HCT116 (cell line): ENCODE data around the gene NF2. TPM values are rescaled to one million over a fixed set of nuclear protein-coding genes. Genes with fewer than 3 reads are reported as not detected.

Experiments used
- ATAC-seq: fragments of 200-7000 bp; cut with Tn5 transposase; 2 replicates; pipeline ENCODE4 v1.9.1; 2020; ENCODE audit warnings: mild to moderate bottlenecking, moderate library complexity
- BruUV-seq: library from RNA; stranded (reverse); fragments of 400-500 nt; replicated peaks from 2 replicates; lab custom pipeline; 2021; lab: Mats Ljungman, UMichigan
- CTCF ChIA-PET: fragments of 300-600 bp; sonication (Branson Sonifier 250); formaldehyde crosslinking; loops from one replicate; lab custom pipeline; 2021; ENCODE audit warnings: antibody characterized with exemption; lab: Charles Lee
- POLR2A ChIA-PET: fragments of 300-600, 350-600 bp; sonication (Branson Sonifier 250); formaldehyde crosslinking; loops from one replicate; lab custom pipeline; 2021; ENCODE audit warnings: antibody characterized with exemption; lab: Charles Lee
- RAD21 ChIA-PET, 2 experiments: fragments of 300-600 bp; sonication (Branson Sonifier 250); formaldehyde crosslinking; loops; one replicate each; lab custom pipeline; 2023; ENCODE audit warnings: low total read pairs in 2 of 2; ENCODE audit not compliant: uncharacterized antibody in 2 of 2, unreplicated experiment in 2 of 2, low non-redundant PET in 1 of 2; lab: Charles Lee
- DNase-seq: peaks from one replicate; pipeline ENCODE4 v3.0.0-alpha.2; 2010; ENCODE audit warnings: low read depth, low spot score
- H2AFZ ChIP-seq: fragments of 200-600 bp; shearing (Covaris generic), sonication (generic); 2 replicates; pipeline ENCODE4 v1.6.1; 2017; ENCODE audit warnings: low read depth, mixed run types, mixed read lengths, antibody characterized with exemption, low read length; ENCODE audit not compliant: poor library complexity, severe bottlenecking
- H3K27ac ChIP-seq: 2 replicates; pipeline ENCODE4 v1.5.1; 2012; ENCODE audit warnings: low read depth, low read length
- H3K27me3 ChIP-seq: fragments of 200-600 bp; sonication (generic); 2 replicates; pipeline ENCODE4 v1.6.1; 2016; ENCODE audit warnings: mixed run types, low read length, mixed read lengths; ENCODE audit not compliant: insufficient read depth
- H3K36me3 ChIP-seq, 2 experiments: fragments of 200-500 bp in 1 of 2; fragments of 200-600 bp in 1 of 2; sonication (Bioruptor generic) in 1 of 2; sonication (generic) in 1 of 2; 2 replicates each; pipeline versions ENCODE4 v1.5.1 to v1.6.1; 2014 to 2016; ENCODE audit warnings: low read length in 2 of 2, inconsistent platforms in 1 of 2, mixed read lengths in 1 of 2, mixed run types in 1 of 2; ENCODE audit not compliant: insufficient read depth in 2 of 2, control insufficient read depth in 1 of 2
- H3K4me1 ChIP-seq, 2 experiments: fragments of 200-600 bp in 1 of 2; sonication (generic) in 1 of 2; 2 replicates each; pipeline versions ENCODE4 v1.5.1 to v1.6.1; 2012 to 2017; ENCODE audit warnings: low read length in 2 of 2, inconsistent platforms in 1 of 2, mild to moderate bottlenecking in 1 of 2, mixed read lengths in 1 of 2, mixed run types in 1 of 2, moderate library complexity in 1 of 2; ENCODE audit not compliant: insufficient read depth in 2 of 2, control insufficient read depth in 1 of 2
- H3K4me2 ChIP-seq: fragments of 200-600 bp; sonication (generic); 2 replicates; pipeline ENCODE4 v1.6.1; 2017; ENCODE audit warnings: mixed run types, low read length, mixed read lengths
- H3K4me3 ChIP-seq, 2 experiments: fragments of 200-600 bp in 1 of 2; sonication (generic) in 1 of 2; replicated peaks in 1 of 2; 2 replicates each; pipeline ENCODE4 v1.5.1; 2011 to 2016; ENCODE audit warnings: low read length in 2 of 2, control low read depth in 1 of 2, low read depth in 1 of 2, mild to moderate bottlenecking in 1 of 2, mixed read lengths in 1 of 2, mixed run types in 1 of 2
- H3K79me2 ChIP-seq: fragments of 200-600 bp; sonication (generic); 2 replicates; pipeline ENCODE4 v1.6.1; 2017; ENCODE audit warnings: mild to moderate bottlenecking, mixed run types, low read length, moderate library complexity, mixed read lengths; ENCODE audit not compliant: insufficient read depth
- H3K9ac ChIP-seq: fragments of 200-600 bp; sonication (generic); 2 replicates; pipeline ENCODE4 v1.6.1; 2016; ENCODE audit warnings: low read length, mixed read lengths
- H3K9me2 ChIP-seq: fragments of 200-600 bp; sonication (generic), shearing (Covaris generic); 2 replicates; pipeline ENCODE4 v1.6.1; 2017; ENCODE audit warnings: mixed run types, mild to moderate bottlenecking, moderate library complexity; ENCODE audit not compliant: insufficient read depth
- H3K9me3 ChIP-seq, 2 experiments: fragments of 200-500 bp in 1 of 2; fragments of 200-600 bp in 1 of 2; sonication (Bioruptor generic) in 1 of 2; sonication (generic) in 1 of 2; 2 replicates each; pipeline ENCODE4 v1.6.1; 2014 to 2017; ENCODE audit warnings: low read length in 2 of 2, mixed read lengths in 2 of 2, inconsistent platforms in 1 of 2, low read depth in 1 of 2, mild to moderate bottlenecking in 1 of 2, mixed run types in 1 of 2, moderate library complexity in 1 of 2; ENCODE audit not compliant: control insufficient read depth in 1 of 2, insufficient read depth in 1 of 2
- H4K20me1 ChIP-seq: fragments of 200-600 bp; sonication (generic), shearing (Covaris generic); 2 replicates; pipeline ENCODE4 v1.6.1; 2017; ENCODE audit warnings: mixed run types, mild to moderate bottlenecking, moderate library complexity; ENCODE audit not compliant: insufficient read depth
- ATF3 ChIP-seq: IDR thresholded peaks from 2 replicates; pipeline ENCODE4 v1.6.1; 2012
- CEBPB ChIP-seq: IDR thresholded peaks from 2 replicates; pipeline ENCODE4 v1.6.1; 2012; ENCODE audit warnings: low read depth
- CTCF ChIP-seq, 3 experiments: fragments of 200-600 bp in 1 of 3; sonication (generic) in 1 of 3; IDR thresholded peaks in 2 of 3; conservative IDR thresholded peaks in 1 of 3; 2 replicates each; pipeline ENCODE4 v1.5.1; 2012 to 2017; ENCODE audit warnings: low read depth in 2 of 3, low read length in 2 of 3, antibody characterized with exemption in 1 of 3, borderline replicate concordance in 1 of 3, control low read depth in 1 of 3, mild to moderate bottlenecking in 1 of 3, mixed read lengths in 1 of 3, mixed run types in 1 of 3, moderate library complexity in 1 of 3; ENCODE audit not compliant: insufficient read depth in 1 of 3
- EGR1 ChIP-seq: IDR thresholded peaks from 2 replicates; pipeline ENCODE4 v1.6.1; 2012; ENCODE audit warnings: low read depth
- ELF1 ChIP-seq: IDR thresholded peaks from 2 replicates; pipeline ENCODE4 v1.6.1; 2012; ENCODE audit warnings: low read depth, borderline replicate concordance
- EZH2 ChIP-seq: fragments of 200-600 bp; sonication (generic); IDR thresholded peaks from 2 replicates; pipeline ENCODE4 v1.6.1; 2017; ENCODE audit warnings: antibody characterized with exemption, mixed run types
- EZH2phosphoT487 ChIP-seq: fragments of 200-600 bp; IDR thresholded peaks from 2 replicates; pipeline ENCODE4 v1.6.1; 2018; ENCODE audit warnings: antibody characterized with exemption, borderline replicate concordance
- FOSL1 ChIP-seq: IDR thresholded peaks from 2 replicates; pipeline ENCODE4 v1.6.1; 2012; ENCODE audit warnings: low read depth
- JUND ChIP-seq: IDR thresholded peaks from 2 replicates; pipeline ENCODE4 v1.6.1; 2012
- MAX ChIP-seq: IDR thresholded peaks from 2 replicates; pipeline ENCODE4 v1.6.1; 2012
- POLR2A ChIP-seq: IDR thresholded peaks from 2 replicates; pipeline ENCODE4 v1.7.0; 2011; ENCODE audit warnings: borderline replicate concordance; ENCODE audit not compliant: insufficient read depth, insufficient read length; ENCODE audit errors: extremely low read depth
- SP1 ChIP-seq: IDR thresholded peaks from 2 replicates; pipeline ENCODE4 v1.6.1; 2012; ENCODE audit warnings: low read depth
- SRF ChIP-seq: IDR thresholded peaks from 2 replicates; pipeline ENCODE4 v1.6.1; 2012; ENCODE audit warnings: low read depth
- TCF7L2 ChIP-seq: IDR thresholded peaks from 2 replicates; pipeline ENCODE4 v1.7.0; 2011; ENCODE audit warnings: borderline replicate concordance, inconsistent platforms; ENCODE audit not compliant: insufficient read depth, insufficient read length; ENCODE audit errors: extremely low read depth
- ZBTB33 ChIP-seq: IDR thresholded peaks from 2 replicates; pipeline ENCODE4 v1.6.1; 2011; ENCODE audit warnings: mild to moderate bottlenecking, low read length, moderate library complexity; ENCODE audit not compliant: insufficient replicate concordance; ENCODE audit errors: extremely low read depth
- ZFX ChIP-seq: fragments of 450-650 bp; IDR thresholded peaks from 2 replicates; pipeline ENCODE4 v1.6.1; 2017
- intact Hi-C: fragments of 100-400 bp; cut with micrococcal nuclease; formaldehyde crosslinking; loops from 2 replicates; pipeline ENCODE4 v1.10.0; 2022
- total RNA-seq: library from RNA; stranded (reverse); gene quantifications from one replicate; pipeline ENCODE4 v1.2.1, GENCODE V29; 2021; ENCODE audit not compliant: unreplicated experiment

The NF2 gene
- total RNA-seq, 1 experiment from 2014 or later: 70.2 TPM

GRCh38 chr22:29684244-29684643 lies 80.8 kb downstream of the NF2 start:
- H3K27me3 ChIP-seq: no peaks in the 10 kb centered on the region
- no peaks in the 10 kb centered on the region for H3K9me3 ChIP-seq
- H3K4me3 ChIP-seq: no peak overlapping the region
- no peaks in the 10 kb centered on the region for H3K9me2 ChIP-seq
- no peak overlapping the region for H3K4me2 ChIP-seq
- no TSS peak for BruUV-seq
- no peak for ATAC-seq
- intact Hi-C loops: no loop called here
- RAD21 ChIA-PET: no interaction called here
- H3K9ac ChIP-seq: no peak overlapping the region
- peaks cover 7 to 12% of the 10 kb centered on the region in 2 experiments for H3K36me3 ChIP-seq
- no peak overlapping the region for H2AFZ ChIP-seq
- TF ChIP-seq POLR2A (no peak), EZH2 (no peak), CTCF (IDR thresholded peaks at IDR 0.05 in 2 of 3, conservative IDR thresholded peaks at IDR 0.05 in 1 of 3; ENCODE audit: borderline replicate concordance in 1 of 3, insufficient read depth in 1 of 3, low read depth in 2 of 3, low read length in 2 of 3) (no peak), FOSL1 (no peak), MAX (no peak), ATF3 (no peak), SRF (no peak), CEBPB (no peak), ZBTB33 (no peak), ELF1 (no peak), EZH2phosphoT487 (no peak), ZFX (no peak), TCF7L2 (no peak), EGR1 (no peak), SP1 (no peak), JUND (no peak)
- TF ChIP-seq, all 23 proteins: peak for 0
- H3K4me1 ChIP-seq: no peaks in the 10 kb centered on the region
- no peak overlapping the region for H3K27ac ChIP-seq
- H3K79me2 ChIP-seq: no peaks in the 10 kb centered on the region
- CTCF ChIA-PET: no interaction called here
- POLR2A ChIA-PET: no interaction called here
- DNase-seq: no peak
- no peaks in the 10 kb centered on the region for H4K20me1 ChIP-seq
